ENCODE measurements around the gene BLOC1S5.

The BLOC1S5 gene

GRCh38 chr6:7975764-7976146 lies 88.4 kb downstream of the BLOC1S5 start:
- no peak for TF ChIP-seq ZNF274 (IDR thresholded peaks at IDR 0.05; ENCODE audit: low read depth, low read length)
- H3K4me3 ChIP-seq (ENCODE audit: low read length), result no peak overlapping the region

GRCh38 chr6:7974938-7975763 lies 89.0 kb downstream of the BLOC1S5 start:
- TF ChIP-seq ZNF274 (IDR thresholded peaks at IDR 0.05; ENCODE audit: low read depth, low read length), result no peak
- H3K4me3 ChIP-seq (ENCODE audit: low read length), result no peak overlapping the region

GRCh38 chr6:7974565-7974937 lies 89.6 kb downstream of the BLOC1S5 start:
- no peak overlapping the region for H3K4me3 ChIP-seq (ENCODE audit: low read length)
- TF ChIP-seq ZNF274 (IDR thresholded peaks at IDR 0.05; ENCODE audit: low read depth, low read length), result no peak

- TF ChIP-seq ZNF274 (IDR thresholded peaks at IDR 0.05; ENCODE audit: low read depth, low read length), result no peak
- no peak overlapping the region for H3K4me3 ChIP-seq (ENCODE audit: low read length)
Observed at GRCh38 chr6:7973584-7973983, 90.6 kb downstream of the BLOC1S5 start.

- no peak overlapping the region for H3K4me3 ChIP-seq (ENCODE audit: low read length)
- no peak for TF ChIP-seq ZNF274 (IDR thresholded peaks at IDR 0.05; ENCODE audit: low read depth, low read length)
Observed at GRCh38 chr6:7971499-7971898, 92.7 kb downstream of the BLOC1S5 start.

DNA sequence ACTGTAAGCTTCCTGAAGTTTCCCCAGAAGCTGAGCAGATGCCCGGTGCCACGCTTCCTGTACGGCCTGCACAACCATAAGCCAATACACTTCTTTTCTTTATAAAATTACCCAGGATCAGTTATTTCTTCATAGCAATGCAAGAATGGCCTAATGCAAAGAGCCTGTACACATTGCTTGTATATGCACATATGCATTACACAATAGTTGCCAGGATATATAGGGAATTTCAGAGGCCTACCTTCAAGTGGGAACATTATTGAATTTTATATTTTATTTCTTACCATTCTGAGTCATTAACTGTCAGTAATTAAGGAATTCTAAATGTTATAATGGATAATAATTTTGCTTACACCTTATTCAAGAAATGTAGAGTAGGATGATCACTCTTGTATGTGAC lies 93.6 kb downstream of the BLOC1S5 start:
- TF ChIP-seq ZNF274 (IDR thresholded peaks at IDR 0.05; ENCODE audit: low read depth, low read length), result no peak
- no peak overlapping the region for H3K4me3 ChIP-seq (ENCODE audit: low read length)
